Ovary (tissue), 9 donors: Measurements from ENCODE around the gene DNASE1L1. TPM values are rescaled to one million over a fixed set of nuclear protein-coding genes. Genes with fewer than 3 reads are reported as not detected.

Experiments used
- DNase-seq, 5 donors: peaks; one replicate each; pipeline ENCODE4 v3.0.0-alpha.2; 2019 to 2020
- H3K27ac ChIP-seq, 2 donors: fragments of 200-600 bp; one replicate each; pipeline versions ENCODE4 v1.5.1 to v1.8.0; 2019 to 2022
- H3K27me3 ChIP-seq: fragments of 200-600 bp; one replicate; pipeline ENCODE4 v1.8.0; 2022
- H3K36me3 ChIP-seq: fragments of 200-600 bp; sonication (generic); one replicate; pipeline ENCODE4 v1.5.1; 2019
- H3K4me1 ChIP-seq: one replicate; pipeline ENCODE4 v1.8.1; 2013; ENCODE audit warnings: mild to moderate bottlenecking, moderate library complexity; ENCODE audit not compliant: insufficient read depth
- H3K4me3 ChIP-seq: fragments of 200-600 bp; sonication (generic); one replicate; pipeline ENCODE4 v1.5.1; 2017
- H3K9me3 ChIP-seq, 2 donors: fragments of 200-600 bp in 1 of 2; sonication (generic) in 1 of 2; one replicate each; pipeline versions ENCODE4 v1.5.1 to v1.8.1; 2013 to 2019; ENCODE audit warnings: mild to moderate bottlenecking in 1 of 2, moderate library complexity in 1 of 2
- EP300 ChIP-seq: sonication (generic); formaldehyde crosslinking; IDR thresholded peaks from one replicate; pipeline ENCODE4 v1.6.1; 2017; ENCODE audit warnings: antibody characterized with exemption
- POLR2A ChIP-seq: fragments of 450-650 bp; IDR thresholded peaks from one replicate; pipeline ENCODE4 v1.6.1; 2017; ENCODE audit warnings: antibody characterized with exemption, mild to moderate bottlenecking, moderate library complexity
- WGBS, 3 donors: extraction: QIAGEN DNeasy Blood & Tissue Kit in 1 of 3; methylation state at CpG; one replicate each; pipeline versions ENCODE4 v1.1.5 to v1.1.7; 2013 to 2017; 5-methylcytosine and 5-hydroxymethylcytosine counted together
- intact Hi-C, 4 donors: fragments of 100-400 bp; cut with DNase I; formaldehyde crosslinking; loops; one replicate each; pipeline versions ENCODE4 v1.11.0 to v1.15.1; 2022 to 2023
- polyA plus RNA-seq, 2 donors: library from polyadenylated mRNA; stranded (reverse); fragments of 200-250 nt in 1 of 2; fragments of 350-450 nt in 1 of 2; fragmentation: Illumina TruSeq in 1 of 2; extraction: RNeasy Lipid Tissue Mini Kit (QIAGEN cat#74804) in 1 of 2; gene quantifications; one replicate each; pipeline ENCODE4 v1.2.3, GENCODE V29; 2013 to 2014
- total RNA-seq, 7 donors: library from RNA; depleted of rRNA in 2 of 7; stranded (reverse); fragments of >200 nt in 2 of 7; fragmentation: NEBNext Ultra II Directional in 3 of 7; extraction: Animal tissue kit (Norgen Biotek cat#: 25700) in 3 of 7; gene quantifications; one replicate each; pipeline versions ENCODE4 v1.1.0 to v1.2.4, GENCODE V29; 2016 to 2023
- TF ChIP-seq, protein P1 (sequence below), 3 donors: fragments of 450-650 bp in 2 of 3; fragments of 200-600 bp in 1 of 3; IDR thresholded peaks; one replicate each; pipeline versions ENCODE4 v1.5.1 to v1.8.0; 2016 to 2022; ENCODE audit warnings: antibody characterized with exemption in 3 of 3, mild to moderate bottlenecking in 1 of 3
- donor health status: DM: no; HTN: no; CAD: no; lungs with moderate emphysema.
- donor health status: DM: no; HTN: no; CAD: no.
- donor health status: Bipolar disorder and iron deficiency.
- donor health status: DM: yes; HTN: yes; CAD: no.
- donor health status: DM: no; HTN: no; CAD: no.
- donor health status: DM: yes; HTN: yes; CAD: no.

Gene DNASE1L1
- total and polyA plus RNA-seq, 9 donors, result 11.9 to 21.4 (median 17.2) TPM

DNA sequence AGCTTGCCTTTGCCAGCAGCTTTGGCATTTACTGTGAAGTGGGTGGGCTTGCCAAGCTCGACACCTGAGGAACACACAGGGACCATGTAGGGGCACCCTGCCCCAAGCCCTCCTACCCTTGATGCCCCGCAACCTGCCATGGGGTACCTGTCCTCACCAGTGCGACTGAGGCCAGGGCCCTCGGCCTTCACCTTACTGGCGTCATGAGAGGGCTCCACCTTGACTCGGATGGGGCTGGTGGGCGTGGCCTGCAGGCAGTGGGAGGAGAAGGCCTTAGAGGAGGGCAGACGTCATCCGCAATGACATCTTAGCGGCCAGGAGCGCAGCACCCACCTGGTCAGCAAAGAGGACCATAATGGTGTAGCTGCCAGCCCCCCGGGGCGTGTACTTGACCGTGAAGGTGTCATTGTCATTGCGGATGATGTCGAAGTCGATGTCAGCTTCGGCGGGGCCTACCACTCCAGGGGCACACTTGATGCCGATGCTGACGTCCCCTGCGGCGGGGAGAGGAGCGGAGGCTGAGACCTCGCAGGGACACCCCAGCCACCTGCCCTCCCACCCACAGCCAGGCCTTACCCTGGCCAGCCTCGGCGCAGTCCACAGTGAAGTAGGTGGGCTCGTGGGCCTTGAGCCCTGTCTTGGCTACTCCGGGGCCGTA lies 46.8 kb downstream of the DNASE1L1 start:
- Histone ChIP-seq H3K4me3 (no peak overlapping the region), H3K9me3 (no peaks in the 10 kb centered on the region), H3K27me3 (no peaks in the 10 kb centered on the region), H3K4me1 (peaks cover 1% of the 10 kb centered on the region), H3K27ac (no peak overlapping the region), H3K36me3 (no peaks in the 10 kb centered on the region)
- TF ChIP-seq, protein P1, sequence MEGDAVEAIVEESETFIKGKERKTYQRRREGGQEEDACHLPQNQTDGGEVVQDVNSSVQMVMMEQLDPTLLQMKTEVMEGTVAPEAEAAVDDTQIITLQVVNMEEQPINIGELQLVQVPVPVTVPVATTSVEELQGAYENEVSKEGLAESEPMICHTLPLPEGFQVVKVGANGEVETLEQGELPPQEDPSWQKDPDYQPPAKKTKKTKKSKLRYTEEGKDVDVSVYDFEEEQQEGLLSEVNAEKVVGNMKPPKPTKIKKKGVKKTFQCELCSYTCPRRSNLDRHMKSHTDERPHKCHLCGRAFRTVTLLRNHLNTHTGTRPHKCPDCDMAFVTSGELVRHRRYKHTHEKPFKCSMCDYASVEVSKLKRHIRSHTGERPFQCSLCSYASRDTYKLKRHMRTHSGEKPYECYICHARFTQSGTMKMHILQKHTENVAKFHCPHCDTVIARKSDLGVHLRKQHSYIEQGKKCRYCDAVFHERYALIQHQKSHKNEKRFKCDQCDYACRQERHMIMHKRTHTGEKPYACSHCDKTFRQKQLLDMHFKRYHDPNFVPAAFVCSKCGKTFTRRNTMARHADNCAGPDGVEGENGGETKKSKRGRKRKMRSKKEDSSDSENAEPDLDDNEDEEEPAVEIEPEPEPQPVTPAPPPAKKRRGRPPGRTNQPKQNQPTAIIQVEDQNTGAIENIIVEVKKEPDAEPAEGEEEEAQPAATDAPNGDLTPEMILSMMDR (IDR thresholded peaks at IDR 0.05), result no peak
- no peak for TF ChIP-seq EP300
- no peak for TF ChIP-seq POLR2A
- DNase-seq, result no peak
- WGBS, 3 donors, result 80 to 84% (median 81%) methylated on average over 29 to 30 of the region's 30 CpGs
- intact Hi-C loops, result no loop called here

- no peak overlapping the region for H3K4me3 ChIP-seq
- no peaks in the 10 kb centered on the region for H3K4me1 ChIP-seq
- H3K36me3 ChIP-seq, result no peaks in the 10 kb centered on the region
- WGBS, 3 donors, result 83 to 88% (median 86%) methylated on average over 30 to 34 of the region's 34 CpGs
- no peaks in the 10 kb centered on the region for H3K9me3 ChIP-seq
- intact Hi-C loops, result no loop called here
- no peaks in the 10 kb centered on the region for H3K27me3 ChIP-seq
- DNase-seq, result no peak
- no peak overlapping the region for H3K27ac ChIP-seq
- no peak for TF ChIP-seq POLR2A
- no peak for TF ChIP-seq EP300
- TF ChIP-seq, protein P1 (IDR thresholded peaks at IDR 0.05), result no peak
These were observed 48.8 kb downstream of the DNASE1L1 start for GRCh38 chrX:154360155-154360713.

- Histone ChIP-seq H3K36me3 (no peaks in the 10 kb centered on the region), H3K27me3 (no peaks in the 10 kb centered on the region), H3K4me3 (no peak overlapping the region), H3K27ac (no peak overlapping the region), H3K4me1 (no peaks in the 10 kb centered on the region), H3K9me3 (no peaks in the 10 kb centered on the region)
- TF ChIP-seq POLR2A (no peak), EP300 (no peak)
- TF ChIP-seq, protein P1 (IDR thresholded peaks at IDR 0.05), result no peak
- DNase-seq, result no peak
- 81 to 85% (median 84%) methylated on average over 41 of the region's 41 CpGs for WGBS, 3 donors
- intact Hi-C loops, result no loop called here
These were observed 49.5 kb downstream of the DNASE1L1 start for GRCh38 chrX:154359362-154360154.

DNA sequence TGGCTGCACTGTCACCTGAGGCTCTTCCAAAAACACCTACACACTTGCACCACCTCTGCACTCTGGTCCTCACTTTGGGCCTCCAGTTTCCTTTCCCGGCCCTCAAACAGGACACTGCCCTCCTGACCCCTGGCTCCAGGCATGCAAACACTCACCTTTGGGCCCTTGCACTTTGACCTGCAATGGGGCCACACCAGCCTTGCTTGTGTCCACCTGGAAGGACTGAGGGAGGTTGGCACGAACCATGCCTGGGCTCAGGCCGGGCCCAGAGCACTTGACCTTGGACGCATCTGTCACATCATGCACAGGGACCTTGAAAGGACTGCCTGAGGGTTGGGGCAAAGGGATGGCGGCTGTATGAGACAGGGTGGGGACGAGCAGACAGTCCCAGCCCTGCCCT lies 50.2 kb downstream of the DNASE1L1 start:
- no peaks in the 10 kb centered on the region for H3K4me1 ChIP-seq
- no peak overlapping the region for H3K27ac ChIP-seq

More for the DNA sequence above, 50.2 kb downstream of the DNASE1L1 start:
- Histone ChIP-seq H3K36me3 (no peaks in the 10 kb centered on the region), H3K9me3 (no peaks in the 10 kb centered on the region), H3K4me3 (no peak overlapping the region), H3K27me3 (no peaks in the 10 kb centered on the region)
- 54 to 72% (median 62%) methylated on average over 6 of the region's 6 CpGs for WGBS, 3 donors
- intact Hi-C loops, result no loop called here
- DNase-seq, result no peak
- TF ChIP-seq, protein P1 (IDR thresholded peaks at IDR 0.05), result no peak
- TF ChIP-seq POLR2A, result no peak
- no peak for TF ChIP-seq EP300
